ENCODE data around the gene SLC4A11.

- TF ChIP-seq, protein P1, sequence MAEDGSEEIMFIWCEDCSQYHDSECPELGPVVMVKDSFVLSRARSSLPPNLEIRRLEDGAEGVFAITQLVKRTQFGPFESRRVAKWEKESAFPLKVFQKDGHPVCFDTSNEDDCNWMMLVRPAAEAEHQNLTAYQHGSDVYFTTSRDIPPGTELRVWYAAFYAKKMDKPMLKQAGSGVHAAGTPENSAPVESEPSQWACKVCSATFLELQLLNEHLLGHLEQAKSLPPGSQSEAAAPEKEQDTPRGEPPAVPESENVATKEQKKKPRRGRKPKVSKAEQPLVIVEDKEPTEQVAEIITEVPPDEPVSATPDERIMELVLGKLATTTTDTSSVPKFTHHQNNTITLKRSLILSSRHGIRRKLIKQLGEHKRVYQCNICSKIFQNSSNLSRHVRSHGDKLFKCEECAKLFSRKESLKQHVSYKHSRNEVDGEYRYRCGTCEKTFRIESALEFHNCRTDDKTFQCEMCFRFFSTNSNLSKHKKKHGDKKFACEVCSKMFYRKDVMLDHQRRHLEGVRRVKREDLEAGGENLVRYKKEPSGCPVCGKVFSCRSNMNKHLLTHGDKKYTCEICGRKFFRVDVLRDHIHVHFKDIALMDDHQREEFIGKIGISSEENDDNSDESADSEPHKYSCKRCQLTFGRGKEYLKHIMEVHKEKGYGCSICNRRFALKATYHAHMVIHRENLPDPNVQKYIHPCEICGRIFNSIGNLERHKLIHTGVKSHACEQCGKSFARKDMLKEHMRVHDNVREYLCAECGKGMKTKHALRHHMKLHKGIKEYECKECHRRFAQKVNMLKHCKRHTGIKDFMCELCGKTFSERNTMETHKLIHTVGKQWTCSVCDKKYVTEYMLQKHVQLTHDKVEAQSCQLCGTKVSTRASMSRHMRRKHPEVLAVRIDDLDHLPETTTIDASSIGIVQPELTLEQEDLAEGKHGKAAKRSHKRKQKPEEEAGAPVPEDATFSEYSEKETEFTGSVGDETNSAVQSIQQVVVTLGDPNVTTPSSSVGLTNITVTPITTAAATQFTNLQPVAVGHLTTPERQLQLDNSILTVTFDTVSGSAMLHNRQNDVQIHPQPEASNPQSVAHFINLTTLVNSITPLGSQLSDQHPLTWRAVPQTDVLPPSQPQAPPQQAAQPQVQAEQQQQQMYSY (CRISPR knock-in tag; IDR thresholded peaks at IDR 0.05) = no peak
- TF ChIP-seq CHD2 (IDR thresholded peaks at IDR 0.05; ENCODE audit: borderline replicate concordance, low read depth, low read length) (no peak), EP300 (IDR thresholded peaks at IDR 0.05; ENCODE audit: borderline replicate concordance in 1 of 2, control insufficient read depth in 1 of 2, low read depth in 2 of 2, low read length in 2 of 2) (no peak), CHD1 (IDR thresholded peaks at IDR 0.05; ENCODE audit: low read depth, low read length) (no peak), HDAC2 (IDR thresholded peaks at IDR 0.05) (no peak), NFIC (IDR thresholded peaks at IDR 0.05; ENCODE audit: low read depth, low read length) (no peak), POLR2A (IDR thresholded peaks at IDR 0.05; ENCODE audit: low read depth, low read length) (no peak), RELA (IDR thresholded peaks at IDR 0.05; ENCODE audit: borderline replicate concordance, partially characterized antibody) (no peak), BHLHE40 (IDR thresholded peaks at IDR 0.05; ENCODE audit: borderline replicate concordance in 1 of 2, low read depth in 2 of 2, low read length in 1 of 2) (peak in 1 of 2 experiments; percentile 51; a peak in 2 of 4 replicates), IKZF1 (conservative IDR thresholded peaks at IDR 0.05) (no peak)
- TF ChIP-seq, protein P2, sequence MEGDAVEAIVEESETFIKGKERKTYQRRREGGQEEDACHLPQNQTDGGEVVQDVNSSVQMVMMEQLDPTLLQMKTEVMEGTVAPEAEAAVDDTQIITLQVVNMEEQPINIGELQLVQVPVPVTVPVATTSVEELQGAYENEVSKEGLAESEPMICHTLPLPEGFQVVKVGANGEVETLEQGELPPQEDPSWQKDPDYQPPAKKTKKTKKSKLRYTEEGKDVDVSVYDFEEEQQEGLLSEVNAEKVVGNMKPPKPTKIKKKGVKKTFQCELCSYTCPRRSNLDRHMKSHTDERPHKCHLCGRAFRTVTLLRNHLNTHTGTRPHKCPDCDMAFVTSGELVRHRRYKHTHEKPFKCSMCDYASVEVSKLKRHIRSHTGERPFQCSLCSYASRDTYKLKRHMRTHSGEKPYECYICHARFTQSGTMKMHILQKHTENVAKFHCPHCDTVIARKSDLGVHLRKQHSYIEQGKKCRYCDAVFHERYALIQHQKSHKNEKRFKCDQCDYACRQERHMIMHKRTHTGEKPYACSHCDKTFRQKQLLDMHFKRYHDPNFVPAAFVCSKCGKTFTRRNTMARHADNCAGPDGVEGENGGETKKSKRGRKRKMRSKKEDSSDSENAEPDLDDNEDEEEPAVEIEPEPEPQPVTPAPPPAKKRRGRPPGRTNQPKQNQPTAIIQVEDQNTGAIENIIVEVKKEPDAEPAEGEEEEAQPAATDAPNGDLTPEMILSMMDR (IDR thresholded peaks at IDR 0.05 in 2 of 3, conservative IDR thresholded peaks at IDR 0.05 in 1 of 3; ENCODE audit: control insufficient read depth in 2 of 3, extremely low read depth in 1 of 3, insufficient read depth in 1 of 3, low read depth in 3 of 3, low read length in 3 of 3) = 0 out of 6 replicates have a peak, but pooled peaks of 1 of the 3 experiments have one; percentile 4
- TF ChIP-seq, protein P3, sequence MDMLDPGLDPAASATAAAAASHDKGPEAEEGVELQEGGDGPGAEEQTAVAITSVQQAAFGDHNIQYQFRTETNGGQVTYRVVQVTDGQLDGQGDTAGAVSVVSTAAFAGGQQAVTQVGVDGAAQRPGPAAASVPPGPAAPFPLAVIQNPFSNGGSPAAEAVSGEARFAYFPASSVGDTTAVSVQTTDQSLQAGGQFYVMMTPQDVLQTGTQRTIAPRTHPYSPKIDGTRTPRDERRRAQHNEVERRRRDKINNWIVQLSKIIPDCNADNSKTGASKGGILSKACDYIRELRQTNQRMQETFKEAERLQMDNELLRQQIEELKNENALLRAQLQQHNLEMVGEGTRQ (IDR thresholded peaks at IDR 0.05; ENCODE audit: borderline replicate concordance, low read depth, low read length) = no peak
Measured at GRCh38 chr20:3248167-3248992, 9.4 kb upstream of the SLC4A11 start.

Data from GM12878 (cell line).